T-cell (primary cell): ENCODE measurements around the gene OR2B6. TPM values are rescaled to one million over a fixed set of nuclear protein-coding genes. Genes with fewer than 3 reads are reported as not detected.

Experiments used
- ATAC-seq, 4 experiments: fragments of 200-7000 bp in 3 of 4; fragments of 150-1000 bp in 1 of 4; cut with Tn5 transposase; replicated peaks in 1 of 4; 1 replicate in 3 of 4; 2 replicates in 1 of 4; pipeline ENCODE4 v1.10.0; 2021; ENCODE audit warnings: moderate library complexity in 3 of 4, mild to moderate bottlenecking in 2 of 4, moderate number of reproducible peaks in 1 of 4
- CTCF ChIA-PET, 2 donors: fragments of 300-600 bp; sonication (Branson Sonifier 250); formaldehyde crosslinking; loops; one replicate each; lab custom pipeline; 2022; ENCODE audit warnings: antibody characterized with exemption in 2 of 2; lab: Charles Lee
- POLR2A ChIA-PET, 2 donors: fragments of 300-600 bp; sonication (Branson Sonifier 250); formaldehyde crosslinking; loops; one replicate each; lab custom pipeline; 2022; ENCODE audit warnings: antibody characterized with exemption in 2 of 2; lab: Charles Lee
- DNase-seq, 35 experiments: peaks; one replicate each; pipeline versions ENCODE4 v3.0.0 to v3.0.0-alpha.2; 2013 to 2023
- H3K27ac ChIP-seq: one replicate; pipeline ENCODE4 v1.5.1; 2013; ENCODE audit warnings: low read length
- H3K27me3 ChIP-seq, 2 experiments: replicated peaks in 1 of 2; 1 replicate in 1 of 2; 2 replicates in 1 of 2; pipeline versions ENCODE4 v1.6.1 to v1.7.0; 2013; ENCODE audit warnings: low read length in 1 of 2, mixed read lengths in 1 of 2; ENCODE audit not compliant: control insufficient read depth in 2 of 2, insufficient read depth in 2 of 2; ENCODE audit errors: extremely low read depth in 1 of 2
- H3K36me3 ChIP-seq, 2 donors: 1 replicate in 1 of 2; 2 replicates in 1 of 2; pipeline versions ENCODE4 v1.6.1 to v1.7.0; 2013; ENCODE audit warnings: low read length in 1 of 2; ENCODE audit not compliant: control insufficient read depth in 2 of 2, insufficient read depth in 1 of 2; ENCODE audit errors: extremely low read depth in 1 of 2
- H3K4me1 ChIP-seq, 2 experiments: 1 replicate in 1 of 2; 2 replicates in 1 of 2; pipeline versions ENCODE4 v1.6.1 to v1.7.0; 2013; ENCODE audit warnings: low read length in 2 of 2, mixed read lengths in 1 of 2; ENCODE audit not compliant: insufficient read depth in 2 of 2, control insufficient read depth in 1 of 2; ENCODE audit errors: extremely low read depth in 1 of 2
- H3K4me3 ChIP-seq, 2 donors: 1 replicate in 1 of 2; 2 replicates in 1 of 2; pipeline versions ENCODE4 v1.5.1 to v1.7.0; 2013; ENCODE audit warnings: mild to moderate bottlenecking in 2 of 2, low read length in 1 of 2, moderate library complexity in 1 of 2; ENCODE audit not compliant: control insufficient read depth in 1 of 2; ENCODE audit errors: extremely low read depth in 1 of 2
- H3K9me3 ChIP-seq: 2 replicates; pipeline ENCODE4 v1.7.0; 2013
- H3K27ac Mint-ChIP-seq, 2 donors: one replicate each; pipeline ENCODE4 v1.8.0; 2020 to 2021; ENCODE audit warnings: mild to moderate bottlenecking in 2 of 2, mixed read lengths in 2 of 2
- H3K27me3 Mint-ChIP-seq, 2 donors: one replicate each; pipeline ENCODE4 v1.8.0; 2021 to 2022; ENCODE audit warnings: mixed read lengths in 2 of 2
- H3K36me3 Mint-ChIP-seq: one replicate; pipeline ENCODE4 v1.8.0; 2021; ENCODE audit warnings: mixed read lengths
- H3K4me1 Mint-ChIP-seq, 3 donors: one replicate each; pipeline ENCODE4 v1.8.0; 2020 to 2022; ENCODE audit warnings: mixed read lengths in 3 of 3, mild to moderate bottlenecking in 1 of 3
- H3K4me3 Mint-ChIP-seq, 3 donors: one replicate each; pipeline ENCODE4 v1.8.0; 2020 to 2022; ENCODE audit warnings: mild to moderate bottlenecking in 3 of 3, mixed read lengths in 3 of 3, moderate library complexity in 3 of 3
- H3K9me3 Mint-ChIP-seq, 3 donors: one replicate each; pipeline ENCODE4 v1.8.0; 2020 to 2022; ENCODE audit warnings: mixed read lengths in 3 of 3
- WGBS: methylation state at CpG from one replicate; pipeline ENCODE4 v1.1.5; 2013; ENCODE audit warnings: missing lambda C conversion rate; ENCODE audit not compliant: insufficient coverage; 5-methylcytosine and 5-hydroxymethylcytosine counted together
- total RNA-seq, 35 experiments: library from RNA in 6 of 35; stranded (reverse) in 6 of 35; fragments of 120-200 nt in 1 of 35; gene quantifications; one replicate each; pipeline versions ENCODE4 v1.2.1 to v1.2.4 and lab custom pipeline; 2013 to 2026

The OR2B6 gene
- total RNA-seq, 5 donors from 2014 or later (not counting 1 experiment from before 2014, with no cell fraction given), result not detected

- Mint-ChIP-seq H3K36me3 (no peaks in the 10 kb centered on the region), H3K27ac (no peak overlapping the region), H3K4me1 (no peaks in the 10 kb centered on the region), H3K27me3 (peaks cover 30 to 42% of the 10 kb centered on the region in 2 donors), H3K4me3 (no peak overlapping the region), H3K9me3 (peaks cover 0 to 2% (median 0%) of the 10 kb centered on the region in 3 donors)
- no peak overlapping the region for H3K27ac ChIP-seq
- H3K36me3 ChIP-seq, result no peaks in the 10 kb centered on the region
- no peaks in the 10 kb centered on the region for H3K4me1 ChIP-seq
- DNase-seq (no peak), ATAC-seq (no peak)
- no peak overlapping the region for H3K4me3 ChIP-seq
- ChIA-PET POLR2A (no interaction called here), CTCF (no interaction called here)
- peaks cover 0 to 13% of the 10 kb centered on the region in 2 experiments for H3K27me3 ChIP-seq
- WGBS, result 90% methylated on average over 2 of the region's 3 CpGs
- no peaks in the 10 kb centered on the region for H3K9me3 ChIP-seq
Measured at GRCh38 chr6:27962506-27962905, 5.5 kb downstream of the OR2B6 start.

GRCh38 chr6:27966044-27966443 is 9.0 kb downstream of the OR2B6 start:
- Mint-ChIP-seq H3K4me1 (no peaks in the 10 kb centered on the region), H3K27ac (no peak overlapping the region), H3K4me3 (no peak overlapping the region), H3K27me3 (peaks cover 49 to 53% of the 10 kb centered on the region in 2 donors), H3K36me3 (no peaks in the 10 kb centered on the region), H3K9me3 (peaks cover 6 to 10% (median 6%) of the 10 kb centered on the region in 3 donors)
- H3K4me3 ChIP-seq, result no peak overlapping the region
- CTCF ChIA-PET, result no interaction called here
- no peaks in the 10 kb centered on the region for H3K36me3 ChIP-seq
- POLR2A ChIA-PET, result no interaction called here
- ATAC-seq (no peak), DNase-seq (no peak)
- H3K4me1 ChIP-seq, result no peaks in the 10 kb centered on the region
- H3K27me3 ChIP-seq, result peaks cover 0 to 17% of the 10 kb centered on the region in 2 experiments
- H3K27ac ChIP-seq, result no peak overlapping the region
- H3K9me3 ChIP-seq, result no peaks in the 10 kb centered on the region
- WGBS, result no CpG with 5 or more reads among the region's 4 CpGs

- no peak overlapping the region for H3K4me3 ChIP-seq
- ATAC-seq, result no peak
- H3K27me3 ChIP-seq, result peaks cover 0 to 17% of the 10 kb centered on the region in 2 experiments
- DNase-seq, result no peak
- no peaks in the 10 kb centered on the region for H3K4me1 ChIP-seq
- no peak overlapping the region for H3K27ac Mint-ChIP-seq
- no peak overlapping the region for H3K27ac ChIP-seq
- H3K36me3 Mint-ChIP-seq, result no peaks in the 10 kb centered on the region
- H3K4me1 Mint-ChIP-seq, result no peaks in the 10 kb centered on the region
- POLR2A ChIA-PET, result no interaction called here
- peaks cover 6 to 10% (median 6%) of the 10 kb centered on the region in 3 donors for H3K9me3 Mint-ChIP-seq
- no peak overlapping the region for H3K4me3 Mint-ChIP-seq
- H3K27me3 Mint-ChIP-seq, result peaks cover 53 to 55% of the 10 kb centered on the region in 2 donors
- CTCF ChIA-PET, result no interaction called here
- H3K9me3 ChIP-seq, result peaks cover 3% of the 10 kb centered on the region
- 98% methylated on average over 16 of the region's 23 CpGs for WGBS
- H3K36me3 ChIP-seq, result no peaks in the 10 kb centered on the region
Measured at GRCh38 chr6:27966816-27967426, 9.9 kb downstream of the OR2B6 start.

GRCh38 chr6:27970444-27970843 is 13.4 kb downstream of the OR2B6 start:
- no peaks in the 10 kb centered on the region for H3K4me1 ChIP-seq
- no peak overlapping the region for H3K4me3 ChIP-seq
- peaks cover 51% of the 10 kb centered on the region in 2 donors for H3K27me3 Mint-ChIP-seq
- no peak overlapping the region for H3K27ac Mint-ChIP-seq
- no peak for DNase-seq
- no peak overlapping the region for H3K4me3 Mint-ChIP-seq
- no peak overlapping the region for H3K27ac ChIP-seq
- no peaks in the 10 kb centered on the region for H3K36me3 ChIP-seq
- ChIA-PET POLR2A (no interaction called here), CTCF (no interaction called here)
- peaks cover 6 to 10% (median 6%) of the 10 kb centered on the region in 3 donors for H3K9me3 Mint-ChIP-seq
- H3K9me3 ChIP-seq, result peaks cover 3% of the 10 kb centered on the region
- H3K27me3 ChIP-seq, result peaks cover 0 to 13% of the 10 kb centered on the region in 2 experiments
- no peaks in the 10 kb centered on the region for H3K4me1 Mint-ChIP-seq
- no peaks in the 10 kb centered on the region for H3K36me3 Mint-ChIP-seq
- no CpG with 5 or more reads among the region's 2 CpGs for WGBS
- no peak for ATAC-seq

GRCh38 chr6:27972750-27973149 is 15.7 kb downstream of the OR2B6 start:
- Mint-ChIP-seq H3K4me3 (no peak overlapping the region), H3K27ac (no peak overlapping the region), H3K9me3 (peaks cover 4 to 10% (median 6%) of the 10 kb centered on the region in 3 donors), H3K4me1 (no peaks in the 10 kb centered on the region), H3K27me3 (peaks cover 41 to 51% of the 10 kb centered on the region in 2 donors), H3K36me3 (no peaks in the 10 kb centered on the region)
- CTCF ChIA-PET, result no interaction called here
- POLR2A ChIA-PET, result interaction anchor here in 1 of 2 donors (0.6 kb wide), 1 partner anchor 484 kb away, joined by 3 read pairs; no protein-coding TSS in a partner anchor
- Histone ChIP-seq H3K36me3 (no peaks in the 10 kb centered on the region), H3K27ac (no peak overlapping the region), H3K4me1 (no peaks in the 10 kb centered on the region), H3K4me3 (no peak overlapping the region), H3K9me3 (peaks cover 3% of the 10 kb centered on the region), H3K27me3 (peaks cover 5 to 8% of the 10 kb centered on the region in 2 experiments)
- DNase-seq (no peak), ATAC-seq (no peak)
- no CpG with 5 or more reads among the region's 4 CpGs for WGBS

GRCh38 chr6:27977387-27977786 is 20.3 kb downstream of the OR2B6 start:
- ChIA-PET CTCF (no interaction called here), POLR2A (no interaction called here)
- Histone ChIP-seq H3K4me1 (no peaks in the 10 kb centered on the region), H3K9me3 (no peaks in the 10 kb centered on the region), H3K4me3 (no peak overlapping the region), H3K27me3 (peaks cover 9 to 10% of the 10 kb centered on the region in 2 experiments), H3K27ac (no peak overlapping the region), H3K36me3 (no peaks in the 10 kb centered on the region)
- Mint-ChIP-seq H3K9me3 (no peaks in the 10 kb centered on the region), H3K27ac (no peak overlapping the region), H3K27me3 (peaks cover 20 to 29% of the 10 kb centered on the region in 2 donors), H3K36me3 (no peaks in the 10 kb centered on the region), H3K4me3 (no peak overlapping the region), H3K4me1 (no peaks in the 10 kb centered on the region)
- ATAC-seq (no peak), DNase-seq (no peak)
- WGBS, result 70% methylated on average over 5 of the region's 8 CpGs
